GM18867 (cell line): ENCODE measurements around the gene PSTK.
A peak's percentile ranks its signal among the peaks of the same experiment; 100 is the strongest.

Experiments used
- ATAC-seq: cut with Tn5 transposase; IDR thresholded peaks from one replicate; pipeline ENCODE4 v1.9.1; 2021; ENCODE audit warnings: mild to moderate bottlenecking, moderate library complexity; ENCODE audit not compliant: unreplicated experiment

The PSTK gene

GRCh38 chr10:122990278-122990677 lies 10.1 kb downstream of the PSTK start:
- ATAC-seq = no peak

DNA sequence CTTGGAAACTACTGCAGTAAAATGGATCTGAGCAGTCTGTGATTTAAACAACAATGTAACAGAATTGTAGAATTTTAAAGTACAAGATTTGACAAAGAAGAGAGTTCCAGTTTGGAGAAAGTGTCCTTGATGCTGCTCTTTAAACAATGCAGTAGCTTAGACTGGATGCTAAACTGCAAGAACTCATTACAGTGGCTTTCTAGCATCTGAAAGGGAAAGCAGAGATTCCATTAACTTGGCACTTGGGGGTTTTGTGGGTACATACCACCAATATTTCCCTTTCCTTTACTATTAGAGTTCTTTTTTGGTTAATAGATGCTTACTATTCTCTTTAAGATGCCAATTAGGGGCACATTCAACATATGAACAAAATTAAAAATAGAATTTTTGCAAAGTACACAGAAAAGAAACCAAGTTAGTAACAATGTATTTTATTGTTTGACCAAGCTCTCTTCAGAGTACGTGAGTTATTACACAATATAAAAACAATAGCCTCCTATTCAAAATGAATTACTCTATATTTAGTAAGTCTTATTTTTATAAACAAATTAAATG lies 11.9 kb downstream of the PSTK start:
- no peak for ATAC-seq

- ATAC-seq = no peak
Measured at GRCh38 chr10:122993797-122994336, 13.7 kb downstream of the PSTK start.

DNA sequence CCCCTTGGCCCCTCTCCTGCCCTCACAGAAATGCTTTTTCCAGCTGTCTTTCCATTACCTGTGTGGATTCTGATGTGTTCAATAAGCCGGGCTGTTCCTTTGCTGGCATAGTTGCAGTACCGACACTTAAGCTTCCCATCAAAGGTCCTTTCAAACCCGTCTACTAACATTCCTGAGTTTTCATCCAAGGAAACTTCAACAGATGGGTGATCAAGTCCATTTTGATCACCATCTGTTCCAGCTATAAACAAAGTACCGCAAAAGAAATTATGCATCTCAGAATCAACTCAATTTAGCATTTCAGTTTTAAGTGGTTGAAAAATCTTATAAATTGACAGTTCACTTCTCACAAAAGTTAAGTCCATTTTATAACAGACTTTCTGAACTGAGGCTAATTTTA lies 15.7 kb downstream of the PSTK start:
- no peak for ATAC-seq

DNA sequence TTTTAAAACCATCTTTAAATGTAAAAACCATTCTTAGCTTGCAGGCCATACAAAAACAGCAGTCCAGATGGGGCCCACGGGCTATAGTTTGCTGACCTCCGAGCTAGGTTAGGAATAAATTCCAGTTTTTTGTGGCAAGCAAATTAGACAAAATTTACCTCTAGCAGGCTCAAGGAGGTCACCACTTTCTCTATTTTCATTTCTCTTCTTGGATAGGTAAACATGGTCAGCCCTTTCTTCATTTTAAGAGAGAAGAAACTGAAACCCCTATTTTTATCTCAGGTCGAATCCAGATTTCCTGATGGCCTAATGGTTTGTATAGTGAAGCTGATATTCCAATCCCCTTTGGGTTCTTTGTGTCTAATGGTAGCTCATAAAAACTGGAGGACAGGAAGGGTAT lies 17.7 kb downstream of the PSTK start:
- no peak for ATAC-seq

DNA sequence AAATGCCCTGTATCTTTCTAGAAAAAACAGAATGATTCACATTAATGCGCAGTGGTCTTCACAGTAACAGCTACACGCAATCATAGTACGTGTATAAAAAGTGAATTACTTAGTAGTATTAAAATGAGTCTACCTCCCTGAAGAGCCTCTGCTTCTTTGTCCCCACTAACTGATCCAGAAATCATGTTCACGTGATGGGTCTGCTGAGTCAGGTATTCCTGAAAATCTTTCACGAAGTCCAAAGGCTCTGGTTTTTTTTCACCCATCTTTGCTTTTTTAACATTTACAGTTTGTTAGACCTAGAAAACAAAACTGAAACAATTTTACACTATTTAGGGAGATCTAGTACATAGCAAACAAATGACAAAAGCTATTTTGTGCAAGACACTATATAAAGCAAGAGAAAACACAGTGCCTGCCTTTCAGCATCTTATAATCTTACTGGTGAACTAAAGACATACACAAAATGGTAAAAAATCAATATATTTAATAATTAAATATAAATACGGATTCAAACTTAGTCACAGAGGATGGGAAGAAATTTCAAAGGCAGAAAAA lies 18.2 kb downstream of the PSTK start:
- ATAC-seq = no peak

- ATAC-seq = no peak
Measured at GRCh38 chr10:122998934-122999333, 18.7 kb downstream of the PSTK start.

DNA sequence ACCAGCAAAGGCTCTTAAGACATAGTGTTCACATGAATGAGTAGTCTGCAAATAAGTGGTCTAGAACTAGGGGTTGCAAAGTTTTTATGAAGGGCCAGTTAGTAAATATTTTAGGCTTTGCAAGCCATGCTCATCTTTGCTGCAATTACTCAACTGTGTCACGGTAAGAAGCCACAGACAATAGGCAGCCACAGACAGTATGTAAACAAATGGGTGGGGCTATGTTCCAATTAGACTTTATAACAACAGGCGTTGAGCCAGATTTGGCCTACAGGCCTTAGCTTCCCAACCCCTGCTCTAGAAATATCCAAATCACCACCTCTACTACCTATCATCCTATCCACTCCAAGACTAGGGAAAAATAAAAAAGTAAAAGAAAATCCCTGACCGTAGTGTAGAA lies 19.1 kb downstream of the PSTK start:
- ATAC-seq = no peak

- no peak for ATAC-seq
Measured at GRCh38 chr10:123000155-123000554, 20.0 kb downstream of the PSTK start.

GRCh38 chr10:123001370-123001769 lies 21.2 kb downstream of the PSTK start:
- ATAC-seq = no peak

DNA sequence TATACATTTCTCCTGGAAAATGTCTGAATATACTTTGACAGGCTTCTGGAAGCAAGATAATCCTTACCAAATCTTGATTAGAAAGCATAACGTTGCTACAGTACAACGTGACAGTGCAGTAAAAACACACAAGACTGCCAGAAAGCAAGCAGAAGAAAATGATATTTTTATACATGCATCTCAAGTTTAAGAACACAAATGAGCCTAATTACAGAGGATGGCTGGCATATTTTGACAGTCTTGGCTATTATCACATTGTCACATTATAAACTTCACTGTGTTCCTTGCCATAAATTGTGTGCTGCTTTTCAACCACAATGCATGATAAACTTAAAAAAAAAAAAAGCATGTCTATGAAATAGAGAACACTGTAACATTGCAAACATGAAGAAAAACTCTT lies 24.1 kb downstream of the PSTK start:
- no peak for ATAC-seq

DNA sequence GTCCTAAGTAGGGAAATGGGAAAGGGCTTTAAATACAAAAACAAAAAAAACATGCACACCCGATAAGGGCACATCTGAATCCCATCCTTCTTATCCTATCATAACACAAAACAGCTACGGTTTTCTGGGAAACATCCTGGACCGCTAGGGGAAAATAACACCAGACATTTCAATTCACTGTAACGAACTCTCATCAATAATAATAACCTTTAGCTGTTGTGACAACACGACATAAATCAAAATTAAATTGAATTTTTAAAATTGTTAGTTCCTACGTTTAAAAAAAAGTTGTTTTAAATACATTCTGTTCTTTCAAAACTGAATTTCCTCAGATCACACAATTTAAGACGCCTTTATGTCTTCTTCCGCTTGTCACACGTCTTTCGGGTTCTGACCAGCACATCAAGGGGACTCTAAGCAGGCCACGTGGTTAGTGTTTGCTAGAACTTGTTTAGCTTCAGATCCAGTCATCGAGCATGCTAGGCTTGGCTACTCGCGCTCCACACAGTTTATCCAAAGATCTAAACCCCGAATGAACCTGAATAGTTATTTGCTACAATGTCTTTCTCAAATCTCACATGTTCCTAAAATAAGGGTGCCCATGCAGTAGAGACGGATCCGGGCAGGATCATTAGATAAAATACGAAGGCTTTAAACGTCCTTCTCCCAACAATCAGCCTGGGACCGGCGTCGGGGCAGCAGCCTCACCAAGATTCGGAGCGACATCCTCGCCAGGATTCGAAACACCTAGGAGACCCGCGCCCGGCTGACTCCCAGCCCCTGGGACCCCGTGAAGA lies 27.6 kb downstream of the PSTK start:
- peak; percentile 44 for ATAC-seq

- ATAC-seq = peak; percentile 87
Measured at GRCh38 chr10:123008355-123009104, 28.3 kb downstream of the PSTK start, which contains the start of the genes ACADSB and IKZF5. TSS of gene ACADSB (plus strand) at chr10:123009006. CDS start at chr10:123009030, 24 bp downstream. TSS of gene IKZF5 (minus strand) at chr10:123008795. CDS start at chr10:122998625, 10,170 bp downstream.

- peak; percentile 3 for ATAC-seq
Measured at GRCh38 chr10:123009105-123009820, 29.1 kb downstream of the PSTK start.

DNA sequence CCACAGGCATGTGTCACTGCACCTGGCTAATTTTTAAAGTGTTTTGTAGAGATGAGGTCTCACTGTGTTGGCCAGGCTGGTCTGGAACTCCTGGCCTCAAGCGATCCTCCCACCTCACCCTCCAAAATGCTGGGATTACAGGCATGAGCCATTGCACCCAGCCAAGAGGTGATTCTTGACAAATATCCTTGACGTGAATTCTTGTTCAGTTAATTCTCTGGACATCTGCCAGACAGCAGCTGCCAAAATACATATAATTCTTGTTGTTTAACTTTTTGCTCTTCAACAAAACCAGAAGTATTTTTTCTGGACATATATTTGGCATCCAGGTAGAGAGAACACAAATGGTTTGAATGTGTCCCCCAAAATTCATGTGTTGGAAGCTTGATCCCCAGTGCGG lies 31.8 kb downstream of the PSTK start:
- no peak for ATAC-seq

- no peak for ATAC-seq
Measured at GRCh38 chr10:123013456-123014419, 33.5 kb downstream of the PSTK start.

DNA sequence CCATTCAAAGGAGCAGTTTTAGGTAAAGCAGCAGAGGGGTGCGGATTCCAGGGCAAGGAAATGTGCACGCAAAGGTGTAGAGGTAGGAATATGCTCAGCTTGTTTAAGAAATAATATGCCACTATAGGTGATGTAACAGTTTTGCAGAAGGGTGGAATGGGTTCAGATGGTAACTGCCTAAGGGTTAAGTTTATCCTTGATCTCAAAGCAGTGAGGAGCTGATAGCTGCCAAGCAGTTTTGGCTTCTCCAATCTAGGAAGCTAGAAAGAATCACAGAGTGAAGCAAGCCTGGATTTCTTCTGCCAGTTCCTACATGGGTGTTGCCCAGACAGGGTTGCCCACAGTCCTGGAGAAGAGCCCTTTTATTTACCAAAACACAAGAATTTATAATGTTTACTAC lies 34.6 kb downstream of the PSTK start:
- ATAC-seq = no peak

GRCh38 chr10:123016228-123016627 lies 36.0 kb downstream of the PSTK start:
- no peak for ATAC-seq

DNA sequence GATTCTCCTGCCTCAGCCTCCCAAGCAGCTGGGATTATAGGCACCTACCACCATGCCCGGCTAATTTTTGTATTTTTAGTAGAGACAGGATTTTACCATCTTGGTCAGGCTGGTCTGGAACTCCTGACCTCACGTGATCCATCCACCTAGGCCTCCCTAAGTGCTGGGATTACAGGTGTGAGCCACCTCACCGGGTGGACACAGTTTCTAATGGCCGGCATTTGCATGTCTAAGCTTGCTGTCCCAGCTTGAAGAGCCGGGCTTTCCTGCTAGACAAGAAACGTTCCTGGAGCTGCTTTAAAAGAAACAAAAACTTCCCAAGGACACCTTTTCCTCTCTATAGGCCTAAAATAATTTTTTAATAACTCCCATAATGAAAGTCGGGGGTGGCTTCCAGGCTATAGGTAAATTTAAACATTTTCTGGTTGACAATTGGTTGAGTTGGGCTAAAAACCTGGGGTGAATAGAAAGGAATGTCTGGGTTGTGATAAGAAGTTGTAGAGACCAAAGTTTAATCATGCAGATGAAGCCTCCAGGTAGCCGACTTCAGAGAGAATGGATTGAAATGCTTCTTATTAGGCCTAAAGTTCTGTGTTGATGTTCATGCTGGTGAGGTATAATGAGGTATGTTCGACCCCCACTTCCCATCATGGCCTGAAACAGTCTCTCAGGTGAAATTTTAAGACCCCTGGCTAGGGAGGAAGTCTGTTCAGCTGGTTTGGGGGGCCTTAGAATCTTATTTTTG lies 37.4 kb downstream of the PSTK start:
- no peak for ATAC-seq
